ENCODE results near the gene STXBP5L.

- TF ChIP-seq ELK1 (IDR thresholded peaks at IDR 0.05; ENCODE audit: low read depth, low read length), result no peak
- TF ChIP-seq CTCF (IDR thresholded peaks at IDR 0.05), result no peak
- no peak for TF ChIP-seq HOXB5 (CRISPR knock-in tag; IDR thresholded peaks at IDR 0.05)
- no peak for TF ChIP-seq EP300 (IDR thresholded peaks at IDR 0.05)
- no peak for TF ChIP-seq POLR2A (IDR thresholded peaks at IDR 0.05; ENCODE audit: low read length)
These were observed 506.9 kb downstream of the STXBP5L start for GRCh38 chr3:121414924-121415323.
